WI38 (cell line): ENCODE results near the gene LRRFIP2.

ENCODE experiments used
- H3K4me3 ChIP-seq: 2 replicates; pipeline ENCODE4 v1.5.1; 2011; ENCODE audit warnings: low read depth, mild to moderate bottlenecking, control low read depth, low read length
- CTCF ChIP-seq: IDR thresholded peaks from 2 replicates; pipeline ENCODE4 v1.5.1; 2012; ENCODE audit warnings: low read depth, mild to moderate bottlenecking, control low read depth, low read length

LRRFIP2 gene

GRCh38 chr3:37017683-37018082, 156.7 kb downstream of the LRRFIP2 start:
- no peak overlapping the region for H3K4me3 ChIP-seq
- TF ChIP-seq CTCF: no peak

DNA sequence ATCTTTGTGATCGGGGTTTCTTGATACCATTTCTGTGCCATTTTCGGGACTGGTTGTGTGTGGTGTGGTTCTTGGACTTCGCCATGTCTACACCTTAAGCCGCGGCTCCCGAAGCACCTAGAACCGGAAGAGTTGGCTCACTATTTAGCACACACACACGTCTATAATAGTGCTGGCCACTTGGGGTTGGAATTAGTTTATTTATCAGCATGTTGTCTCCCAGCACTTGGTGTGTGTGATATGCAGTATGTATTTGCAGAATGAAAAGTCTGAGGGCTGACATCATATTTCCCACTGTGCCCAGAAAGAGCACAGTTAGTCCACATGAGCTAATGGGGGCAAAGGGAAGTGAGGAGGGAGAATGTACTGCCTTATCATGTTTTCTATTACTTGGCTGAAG, 157.5 kb downstream of the LRRFIP2 start:
- H3K4me3 ChIP-seq: no peak overlapping the region
- no peak for TF ChIP-seq CTCF

GRCh38 chr3:37015642-37016041, 158.7 kb downstream of the LRRFIP2 start:
- TF ChIP-seq CTCF: no peak

DNA sequence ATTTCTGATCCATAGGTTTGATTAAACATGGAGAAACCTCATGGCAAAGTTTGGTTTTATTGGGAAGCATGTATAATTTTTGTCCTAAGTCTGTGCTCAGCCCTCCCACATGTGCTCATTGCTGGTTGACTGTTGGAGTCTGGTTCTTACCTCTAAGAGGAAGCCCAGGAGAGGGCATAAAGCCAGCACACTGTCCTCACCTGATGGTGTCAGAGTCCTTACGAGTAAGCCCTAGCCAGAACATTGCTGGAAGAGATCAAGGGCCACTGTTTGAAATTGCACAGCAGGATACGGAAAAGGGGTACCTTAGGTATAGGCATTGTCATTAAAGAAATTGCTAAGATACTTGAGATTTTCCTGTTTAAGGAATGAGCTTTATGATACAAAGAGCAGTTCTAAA, 159.8 kb downstream of the LRRFIP2 start:
- TF ChIP-seq CTCF: no peak

More at GRCh38 chr3:37015642-37016041, 158.7 kb downstream of the LRRFIP2 start:
- H3K4me3 ChIP-seq: no peak overlapping the region

More for the DNA sequence above, 159.8 kb downstream of the LRRFIP2 start:
- H3K4me3 ChIP-seq: no peak overlapping the region
